Memory B cell (primary cell): ENCODE results near the gene MYLK.

Source experiments
- ATAC-seq: fragments of 150-1000 bp; cut with Tn5 transposase; 2 replicates; pipeline ENCODE4 v1.10.0; 2021; ENCODE audit warnings: low read depth, mild to moderate bottlenecking, moderate library complexity
- DNase-seq, 2 donors: peaks; one replicate each; pipeline ENCODE4 v3.0.0; 2022; ENCODE audit warnings: low spot score in 2 of 2
- H3K27ac Mint-ChIP-seq: one replicate; pipeline ENCODE4 v1.8.0; 2022; ENCODE audit warnings: mild to moderate bottlenecking, moderate library complexity, mixed read lengths
- H3K27me3 Mint-ChIP-seq: one replicate; pipeline ENCODE4 v1.8.0; 2022; ENCODE audit warnings: mixed read lengths
- H3K36me3 Mint-ChIP-seq: one replicate; pipeline ENCODE4 v1.8.0; 2022; ENCODE audit warnings: mild to moderate bottlenecking, mixed read lengths
- H3K4me1 Mint-ChIP-seq: one replicate; pipeline ENCODE4 v1.8.0; 2022; ENCODE audit warnings: mixed read lengths
- H3K4me3 Mint-ChIP-seq: one replicate; pipeline ENCODE4 v1.8.0; 2022; ENCODE audit warnings: mild to moderate bottlenecking, moderate library complexity, mixed read lengths
- H3K9me3 Mint-ChIP-seq: one replicate; pipeline ENCODE4 v1.8.0; 2022; ENCODE audit warnings: mixed read lengths

Gene MYLK

GRCh38 chr3:123861081-123861836, 22.9 kb downstream of the MYLK start:
- no peaks in the 10 kb centered on the region for H3K36me3 Mint-ChIP-seq
- no peaks in the 10 kb centered on the region for H3K4me1 Mint-ChIP-seq
- ATAC-seq (no peak), DNase-seq (no peak)
- H3K4me3 Mint-ChIP-seq, result no peak overlapping the region
- no peaks in the 10 kb centered on the region for H3K9me3 Mint-ChIP-seq
- H3K27me3 Mint-ChIP-seq, result peaks cover 4% of the 10 kb centered on the region
- H3K27ac Mint-ChIP-seq, result no peak overlapping the region

GRCh38 chr3:123859177-123859576, 25.0 kb downstream of the MYLK start:
- Mint-ChIP-seq H3K9me3 (peaks cover 2% of the 10 kb centered on the region), H3K27me3 (peaks cover 3% of the 10 kb centered on the region), H3K4me1 (no peaks in the 10 kb centered on the region), H3K4me3 (no peak overlapping the region), H3K36me3 (no peaks in the 10 kb centered on the region), H3K27ac (no peak overlapping the region)
- no peak for DNase-seq
- ATAC-seq, result no peak

- Mint-ChIP-seq H3K36me3 (no peaks in the 10 kb centered on the region), H3K4me3 (no peak overlapping the region), H3K27me3 (peaks cover 2% of the 10 kb centered on the region), H3K9me3 (peaks cover 3% of the 10 kb centered on the region), H3K27ac (no peak overlapping the region), H3K4me1 (no peaks in the 10 kb centered on the region)
- ATAC-seq (no peak), DNase-seq (no peak)
Observed at GRCh38 chr3:123854905-123855304, 29.2 kb downstream of the MYLK start.

- peaks cover 3% of the 10 kb centered on the region for H3K9me3 Mint-ChIP-seq
- no peak overlapping the region for H3K4me3 Mint-ChIP-seq
- no peak for ATAC-seq
- DNase-seq, result no peak
- H3K4me1 Mint-ChIP-seq, result no peaks in the 10 kb centered on the region
- no peak overlapping the region for H3K27ac Mint-ChIP-seq
- H3K36me3 Mint-ChIP-seq, result no peaks in the 10 kb centered on the region
- peaks cover 2% of the 10 kb centered on the region for H3K27me3 Mint-ChIP-seq
Observed at GRCh38 chr3:123853686-123854372, 30.3 kb downstream of the MYLK start.

GRCh38 chr3:123847209-123847608, 36.9 kb downstream of the MYLK start:
- Mint-ChIP-seq H3K27ac (no peak overlapping the region), H3K4me1 (no peaks in the 10 kb centered on the region), H3K4me3 (no peak overlapping the region), H3K36me3 (no peaks in the 10 kb centered on the region), H3K27me3 (no peaks in the 10 kb centered on the region), H3K9me3 (peaks cover 5% of the 10 kb centered on the region)
- ATAC-seq, result no peak
- no peak for DNase-seq

- no peak for DNase-seq
Observed at GRCh38 chr3:123843668-123844067, 40.5 kb downstream of the MYLK start.

GRCh38 chr3:123842711-123843110, 41.4 kb downstream of the MYLK start:
- ATAC-seq, result no peak
- DNase-seq, result no peak
- Mint-ChIP-seq H3K9me3 (peaks cover 16% of the 10 kb centered on the region), H3K27ac (no peak overlapping the region), H3K4me3 (no peak overlapping the region), H3K27me3 (no peaks in the 10 kb centered on the region), H3K36me3 (no peaks in the 10 kb centered on the region), H3K4me1 (no peaks in the 10 kb centered on the region)

More at GRCh38 chr3:123843668-123844067, 40.5 kb downstream of the MYLK start:
- H3K27me3 Mint-ChIP-seq, result no peaks in the 10 kb centered on the region
- no peaks in the 10 kb centered on the region for H3K36me3 Mint-ChIP-seq
- H3K9me3 Mint-ChIP-seq, result peaks cover 15% of the 10 kb centered on the region
- H3K4me3 Mint-ChIP-seq, result no peak overlapping the region
- ATAC-seq, result no peak
- no peaks in the 10 kb centered on the region for H3K4me1 Mint-ChIP-seq
- H3K27ac Mint-ChIP-seq, result no peak overlapping the region

GRCh38 chr3:123841476-123842238, 42.5 kb downstream of the MYLK start:
- peaks cover 19% of the 10 kb centered on the region for H3K9me3 Mint-ChIP-seq
- DNase-seq (no peak), ATAC-seq (no peak)
- no peaks in the 10 kb centered on the region for H3K36me3 Mint-ChIP-seq
- H3K27me3 Mint-ChIP-seq, result no peaks in the 10 kb centered on the region
- H3K27ac Mint-ChIP-seq, result no peak overlapping the region
- H3K4me1 Mint-ChIP-seq, result no peaks in the 10 kb centered on the region
- H3K4me3 Mint-ChIP-seq, result no peak overlapping the region

GRCh38 chr3:123840961-123841360, 43.2 kb downstream of the MYLK start:
- Mint-ChIP-seq H3K4me1 (no peaks in the 10 kb centered on the region), H3K27ac (no peak overlapping the region)
- ATAC-seq, result no peak

GRCh38 chr3:123837858-123838257, 46.3 kb downstream of the MYLK start:
- H3K9me3 Mint-ChIP-seq, result peaks cover 19% of the 10 kb centered on the region
- DNase-seq (no peak), ATAC-seq (no peak)
- H3K4me3 Mint-ChIP-seq, result no peak overlapping the region
- no peak overlapping the region for H3K27ac Mint-ChIP-seq
- no peaks in the 10 kb centered on the region for H3K4me1 Mint-ChIP-seq
- H3K27me3 Mint-ChIP-seq, result peaks cover 5% of the 10 kb centered on the region
- no peaks in the 10 kb centered on the region for H3K36me3 Mint-ChIP-seq

More at GRCh38 chr3:123840961-123841360, 43.2 kb downstream of the MYLK start:
- H3K27me3 Mint-ChIP-seq, result no peaks in the 10 kb centered on the region
- H3K36me3 Mint-ChIP-seq, result no peaks in the 10 kb centered on the region
- no peak for DNase-seq
- H3K4me3 Mint-ChIP-seq, result no peak overlapping the region
- H3K9me3 Mint-ChIP-seq, result peaks cover 19% of the 10 kb centered on the region

GRCh38 chr3:123834631-123835030, 49.5 kb downstream of the MYLK start:
- Mint-ChIP-seq H3K36me3 (no peaks in the 10 kb centered on the region), H3K4me3 (no peak overlapping the region)

GRCh38 chr3:123833398-123833785, 50.7 kb downstream of the MYLK start:
- ATAC-seq (no peak), DNase-seq (no peak)
- Mint-ChIP-seq H3K4me1 (no peaks in the 10 kb centered on the region), H3K4me3 (no peak overlapping the region), H3K27me3 (peaks cover 5% of the 10 kb centered on the region), H3K27ac (no peak overlapping the region), H3K9me3 (peaks cover 12% of the 10 kb centered on the region), H3K36me3 (no peaks in the 10 kb centered on the region)

More at GRCh38 chr3:123834631-123835030, 49.5 kb downstream of the MYLK start:
- Mint-ChIP-seq H3K9me3 (peaks cover 10% of the 10 kb centered on the region), H3K27ac (no peak overlapping the region), H3K4me1 (no peaks in the 10 kb centered on the region), H3K27me3 (peaks cover 5% of the 10 kb centered on the region)
- DNase-seq, result no peak
- ATAC-seq, result no peak

GRCh38 chr3:123832692-123833397, 51.3 kb downstream of the MYLK start:
- peaks cover 5% of the 10 kb centered on the region for H3K27me3 Mint-ChIP-seq
- H3K9me3 Mint-ChIP-seq, result peaks cover 14% of the 10 kb centered on the region
- no peaks in the 10 kb centered on the region for H3K36me3 Mint-ChIP-seq
- no peak for DNase-seq
- H3K4me1 Mint-ChIP-seq, result no peaks in the 10 kb centered on the region
- no peak for ATAC-seq
- H3K27ac Mint-ChIP-seq, result no peak overlapping the region
- H3K4me3 Mint-ChIP-seq, result no peak overlapping the region

GRCh38 chr3:123831420-123831819, 52.7 kb downstream of the MYLK start:
- no peak overlapping the region for H3K4me3 Mint-ChIP-seq
- no peaks in the 10 kb centered on the region for H3K4me1 Mint-ChIP-seq
- no peak for ATAC-seq
- H3K36me3 Mint-ChIP-seq, result no peaks in the 10 kb centered on the region
- H3K9me3 Mint-ChIP-seq, result peaks cover 15% of the 10 kb centered on the region
- H3K27me3 Mint-ChIP-seq, result peaks cover 5% of the 10 kb centered on the region
- no peak for DNase-seq
- H3K27ac Mint-ChIP-seq, result no peak overlapping the region
